PC-3 (cell line): ENCODE data around the gene ACVR1B.

Experiments
- EZH2phosphoT487 ChIP-seq: fragments of 300-600 bp; sonication (generic); IDR thresholded peaks from 2 replicates; pipeline ENCODE4 v1.6.1; 2018; ENCODE audit warnings: mild to moderate bottlenecking, antibody characterized with exemption, low read length, borderline replicate concordance
- TF ChIP-seq, protein P1 (sequence below): fragments of 300-600 bp; sonication (generic); conservative IDR thresholded peaks from 2 replicates; pipeline ENCODE4 v1.5.1; 2017; ENCODE audit warnings: antibody characterized with exemption, low read depth, mild to moderate bottlenecking, low read length

DNA sequence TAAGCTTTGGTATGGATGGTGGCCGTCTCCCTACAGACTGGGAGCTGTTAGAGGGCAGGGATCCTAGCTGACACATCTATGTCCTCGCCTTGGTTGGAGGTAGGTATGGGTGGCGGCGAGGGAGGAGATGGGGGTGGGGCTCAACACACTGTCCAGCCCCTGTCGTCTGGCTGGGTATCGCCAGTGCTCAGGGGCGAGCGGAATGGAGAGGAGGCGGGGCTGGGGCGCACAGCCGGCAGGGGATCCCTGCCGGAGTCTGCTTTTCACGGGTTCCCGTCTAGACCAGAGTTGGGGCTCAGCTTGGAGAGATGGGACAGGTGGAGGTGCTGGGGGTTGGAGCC is 71.3 kb downstream of the ACVR1B start:
- TF ChIP-seq, protein P1, sequence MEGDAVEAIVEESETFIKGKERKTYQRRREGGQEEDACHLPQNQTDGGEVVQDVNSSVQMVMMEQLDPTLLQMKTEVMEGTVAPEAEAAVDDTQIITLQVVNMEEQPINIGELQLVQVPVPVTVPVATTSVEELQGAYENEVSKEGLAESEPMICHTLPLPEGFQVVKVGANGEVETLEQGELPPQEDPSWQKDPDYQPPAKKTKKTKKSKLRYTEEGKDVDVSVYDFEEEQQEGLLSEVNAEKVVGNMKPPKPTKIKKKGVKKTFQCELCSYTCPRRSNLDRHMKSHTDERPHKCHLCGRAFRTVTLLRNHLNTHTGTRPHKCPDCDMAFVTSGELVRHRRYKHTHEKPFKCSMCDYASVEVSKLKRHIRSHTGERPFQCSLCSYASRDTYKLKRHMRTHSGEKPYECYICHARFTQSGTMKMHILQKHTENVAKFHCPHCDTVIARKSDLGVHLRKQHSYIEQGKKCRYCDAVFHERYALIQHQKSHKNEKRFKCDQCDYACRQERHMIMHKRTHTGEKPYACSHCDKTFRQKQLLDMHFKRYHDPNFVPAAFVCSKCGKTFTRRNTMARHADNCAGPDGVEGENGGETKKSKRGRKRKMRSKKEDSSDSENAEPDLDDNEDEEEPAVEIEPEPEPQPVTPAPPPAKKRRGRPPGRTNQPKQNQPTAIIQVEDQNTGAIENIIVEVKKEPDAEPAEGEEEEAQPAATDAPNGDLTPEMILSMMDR, result no peak
- no peak for TF ChIP-seq EZH2phosphoT487
